ENCODE data around the gene MYORG.
"Not testable (repeated sequence)": the region's sequence is repeated elsewhere in the genome, so short reads cannot be mapped to it uniquely, and the experiment has no call there.

MYORG gene

GRCh38 chr9:34374905-34375552 is 1.7 kb downstream of the MYORG start:
- Histone ChIP-seq H3K27me3 (ENCODE audit: insufficient read depth, low read length) (peaks cover 34% of the 10 kb centered on the region), H3K9ac (ENCODE audit: low read depth, low read length) (no peak overlapping the region), H3K4me1 (ENCODE audit: insufficient read depth, low read length) (0 out of 2 replicates have a peak, but pooled peaks cover 6% of the 10 kb centered on the region), H3K4me3 (ENCODE audit: low read length) (no peak overlapping the region), H3K9me3 (ENCODE audit: insufficient read depth, low read depth, low read length) (no peaks in the 10 kb centered on the region), H3K27ac (ENCODE audit: low read depth, low read length) (no peak overlapping the region), H3K36me3 (ENCODE audit: insufficient read depth, low read length) (no peaks in the 10 kb centered on the region)
- 35% methylated on average over 5 of the region's 5 CpGs for WGBS

GRCh38 chr9:34374339-34374738 is 2.4 kb downstream of the MYORG start:
- no peak overlapping the region for H3K27ac ChIP-seq (ENCODE audit: low read depth, low read length)

GRCh38 chr9:34373749-34374148 is 2.9 kb downstream of the MYORG start:
- 95% methylated on average over 2 of the region's 2 CpGs for WGBS
- peaks cover 27% of the 10 kb centered on the region; the same call in 1 of the 2 replicates for H3K27me3 ChIP-seq (ENCODE audit: insufficient read depth, low read length)
- H3K4me1 ChIP-seq (ENCODE audit: insufficient read depth, low read length): 0 out of 2 replicates have a peak, but pooled peaks cover 4% of the 10 kb centered on the region
- no peaks in the 10 kb centered on the region for H3K36me3 ChIP-seq (ENCODE audit: insufficient read depth, low read length)
- H3K9me3 ChIP-seq (ENCODE audit: insufficient read depth, low read depth, low read length): no peaks in the 10 kb centered on the region
- H3K27ac ChIP-seq (ENCODE audit: low read depth, low read length): no peak overlapping the region
- no peak overlapping the region for H3K4me3 ChIP-seq (ENCODE audit: low read length)
- H3K9ac ChIP-seq (ENCODE audit: low read depth, low read length): no peak overlapping the region

More at GRCh38 chr9:34374339-34374738, 2.4 kb downstream of the MYORG start:
- Histone ChIP-seq H3K4me3 (ENCODE audit: low read length) (no peak overlapping the region), H3K9me3 (ENCODE audit: insufficient read depth, low read depth, low read length) (no peaks in the 10 kb centered on the region), H3K36me3 (ENCODE audit: insufficient read depth, low read length) (no peaks in the 10 kb centered on the region), H3K9ac (ENCODE audit: low read depth, low read length) (no peak overlapping the region), H3K4me1 (ENCODE audit: insufficient read depth, low read length) (0 out of 2 replicates have a peak, but pooled peaks cover 4% of the 10 kb centered on the region), H3K27me3 (ENCODE audit: insufficient read depth, low read length) (peaks cover 27% of the 10 kb centered on the region; the same call in 1 of the 2 replicates)
- WGBS: 90% methylated on average over 3 of the region's 3 CpGs

GRCh38 chr9:34372467-34373011 is 4.2 kb downstream of the MYORG start:
- Histone ChIP-seq H3K36me3 (ENCODE audit: insufficient read depth, low read length) (no peaks in the 10 kb centered on the region), H3K9me3 (ENCODE audit: insufficient read depth, low read depth, low read length) (no peaks in the 10 kb centered on the region), H3K27me3 (ENCODE audit: insufficient read depth, low read length) (peaks cover 18% of the 10 kb centered on the region; the same call in 1 of the 2 replicates), H3K4me3 (ENCODE audit: low read length) (no peak overlapping the region), H3K4me1 (ENCODE audit: insufficient read depth, low read length) (0 out of 2 replicates have a peak, but pooled peaks cover 4% of the 10 kb centered on the region), H3K27ac (ENCODE audit: low read depth, low read length) (no peak overlapping the region), H3K9ac (ENCODE audit: low read depth, low read length) (no peak overlapping the region)
- 94% methylated on average over 41 of the region's 41 CpGs for WGBS

- no peak overlapping the region for H3K4me3 ChIP-seq (ENCODE audit: low read length)
Observed at GRCh38 chr9:34371886-34372466, 4.7 kb downstream of the MYORG start.

GRCh38 chr9:34370970-34371880 is 5.5 kb downstream of the MYORG start:
- Histone ChIP-seq H3K4me3 (ENCODE audit: low read length) (no peak overlapping the region), H3K27me3 (ENCODE audit: insufficient read depth, low read length) (peaks cover 12% of the 10 kb centered on the region; the same call in 1 of the 2 replicates), H3K27ac (ENCODE audit: low read depth, low read length) (no peak overlapping the region), H3K9me3 (ENCODE audit: insufficient read depth, low read depth, low read length) (no peaks in the 10 kb centered on the region), H3K4me1 (ENCODE audit: insufficient read depth, low read length) (0 out of 2 replicates have a peak, but pooled peaks cover 4% of the 10 kb centered on the region), H3K9ac (ENCODE audit: low read depth, low read length) (no peak overlapping the region), H3K36me3 (ENCODE audit: insufficient read depth, low read length) (no peaks in the 10 kb centered on the region)
- WGBS: 97% methylated on average over 105 of the region's 105 CpGs

More at GRCh38 chr9:34371886-34372466, 4.7 kb downstream of the MYORG start:
- no peaks in the 10 kb centered on the region for H3K9me3 ChIP-seq (ENCODE audit: insufficient read depth, low read depth, low read length)
- no peak overlapping the region for H3K9ac ChIP-seq (ENCODE audit: low read depth, low read length)
- 0 out of 2 replicates have a peak, but pooled peaks cover 4% of the 10 kb centered on the region for H3K4me1 ChIP-seq (ENCODE audit: insufficient read depth, low read length)
- 97% methylated on average over 60 of the region's 60 CpGs for WGBS
- H3K36me3 ChIP-seq (ENCODE audit: insufficient read depth, low read length): no peaks in the 10 kb centered on the region
- H3K27ac ChIP-seq (ENCODE audit: low read depth, low read length): no peak overlapping the region
- H3K27me3 ChIP-seq (ENCODE audit: insufficient read depth, low read length): peaks cover 15% of the 10 kb centered on the region; the same call in 1 of the 2 replicates

GRCh38 chr9:34370335-34370969 is 6.2 kb downstream of the MYORG start:
- Histone ChIP-seq H3K27ac (ENCODE audit: low read depth, low read length) (no peak overlapping the region), H3K4me1 (ENCODE audit: insufficient read depth, low read length) (0 out of 2 replicates have a peak, but pooled peaks cover 4% of the 10 kb centered on the region), H3K36me3 (ENCODE audit: insufficient read depth, low read length) (no peaks in the 10 kb centered on the region), H3K9ac (ENCODE audit: low read depth, low read length) (no peak overlapping the region), H3K4me3 (ENCODE audit: low read length) (no peak overlapping the region), H3K9me3 (ENCODE audit: insufficient read depth, low read depth, low read length) (no peaks in the 10 kb centered on the region), H3K27me3 (ENCODE audit: insufficient read depth, low read length) (peaks cover 4% of the 10 kb centered on the region; the same call in 1 of the 2 replicates)
- 96% methylated on average over 22 of the region's 23 CpGs for WGBS

- Histone ChIP-seq H3K27ac (ENCODE audit: low read depth, low read length) (no peak overlapping the region), H3K4me3 (ENCODE audit: low read length) (no peak overlapping the region), H3K27me3 (ENCODE audit: insufficient read depth, low read length) (no peaks in the 10 kb centered on the region), H3K36me3 (ENCODE audit: insufficient read depth, low read length) (no peaks in the 10 kb centered on the region), H3K4me1 (ENCODE audit: insufficient read depth, low read length) (peaks cover 2% of the 10 kb centered on the region; the same call in 1 of the 2 replicates), H3K9ac (ENCODE audit: low read depth, low read length) (no peak overlapping the region), H3K9me3 (ENCODE audit: insufficient read depth, low read depth, low read length) (no peaks in the 10 kb centered on the region)
- 89% methylated on average over 4 of the region's 4 CpGs for WGBS
Observed at GRCh38 chr9:34369636-34370035, 7.1 kb downstream of the MYORG start.

GRCh38 chr9:34368796-34369195 is 7.9 kb downstream of the MYORG start:
- H3K36me3 ChIP-seq (ENCODE audit: insufficient read depth, low read length); H3K9me3 ChIP-seq (ENCODE audit: insufficient read depth, low read depth, low read length); H3K27ac ChIP-seq (ENCODE audit: low read depth, low read length); H3K9ac ChIP-seq (ENCODE audit: low read depth, low read length); H3K27me3 ChIP-seq (ENCODE audit: insufficient read depth, low read length); H3K4me3 ChIP-seq (ENCODE audit: low read length): not testable (repeated sequence)
- 94% methylated on average over 5 of the region's 5 CpGs for WGBS
- H3K4me1 ChIP-seq (ENCODE audit: insufficient read depth, low read length): peaks cover 11% of the 10 kb centered on the region

- WGBS: 98% methylated on average over 3 of the region's 3 CpGs
- not testable (repeated sequence) for H3K36me3 ChIP-seq (ENCODE audit: insufficient read depth, low read length); H3K4me3 ChIP-seq (ENCODE audit: low read length); H3K27ac ChIP-seq (ENCODE audit: low read depth, low read length); H3K9me3 ChIP-seq (ENCODE audit: insufficient read depth, low read depth, low read length); H3K9ac ChIP-seq (ENCODE audit: low read depth, low read length); H3K27me3 ChIP-seq (ENCODE audit: insufficient read depth, low read length)
- H3K4me1 ChIP-seq (ENCODE audit: insufficient read depth, low read length): peaks cover 20% of the 10 kb centered on the region
Observed at GRCh38 chr9:34367751-34368410, 8.8 kb downstream of the MYORG start.

Measured in HUES64 (cell line).